ENCODE measurements around the gene CSRP3.

DNA sequence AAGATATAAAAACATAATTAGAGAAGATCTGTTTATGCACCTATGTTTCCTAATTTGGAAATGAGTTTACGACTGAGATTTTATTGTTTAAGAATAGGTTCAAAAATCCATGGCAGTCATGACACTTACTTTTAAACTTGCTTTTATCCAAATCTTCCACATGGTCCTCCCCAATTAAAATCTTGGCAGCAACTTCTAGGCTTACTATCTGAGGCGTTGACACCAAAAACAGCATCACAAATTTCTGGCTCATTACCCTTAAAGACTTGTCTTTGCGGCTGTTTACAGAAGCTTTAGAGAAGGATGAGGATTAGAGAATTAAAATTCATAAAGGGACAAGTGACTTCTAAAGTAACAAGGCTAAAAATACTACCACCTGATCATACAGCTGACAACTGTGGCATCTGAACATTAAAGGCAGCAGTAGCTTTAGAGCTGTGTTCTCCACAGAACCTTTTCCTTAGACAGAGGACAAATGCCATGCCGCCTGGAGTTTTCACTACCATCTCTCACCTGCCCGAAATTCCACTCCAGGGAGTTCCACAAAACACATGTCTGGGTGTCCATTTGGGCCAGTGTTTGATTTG lies 32.5 kb upstream of the CSRP3 start:
- TF ChIP-seq POLR2AphosphoS5 (IDR thresholded peaks at IDR 0.05): no peak
- TF ChIP-seq, protein P1, sequence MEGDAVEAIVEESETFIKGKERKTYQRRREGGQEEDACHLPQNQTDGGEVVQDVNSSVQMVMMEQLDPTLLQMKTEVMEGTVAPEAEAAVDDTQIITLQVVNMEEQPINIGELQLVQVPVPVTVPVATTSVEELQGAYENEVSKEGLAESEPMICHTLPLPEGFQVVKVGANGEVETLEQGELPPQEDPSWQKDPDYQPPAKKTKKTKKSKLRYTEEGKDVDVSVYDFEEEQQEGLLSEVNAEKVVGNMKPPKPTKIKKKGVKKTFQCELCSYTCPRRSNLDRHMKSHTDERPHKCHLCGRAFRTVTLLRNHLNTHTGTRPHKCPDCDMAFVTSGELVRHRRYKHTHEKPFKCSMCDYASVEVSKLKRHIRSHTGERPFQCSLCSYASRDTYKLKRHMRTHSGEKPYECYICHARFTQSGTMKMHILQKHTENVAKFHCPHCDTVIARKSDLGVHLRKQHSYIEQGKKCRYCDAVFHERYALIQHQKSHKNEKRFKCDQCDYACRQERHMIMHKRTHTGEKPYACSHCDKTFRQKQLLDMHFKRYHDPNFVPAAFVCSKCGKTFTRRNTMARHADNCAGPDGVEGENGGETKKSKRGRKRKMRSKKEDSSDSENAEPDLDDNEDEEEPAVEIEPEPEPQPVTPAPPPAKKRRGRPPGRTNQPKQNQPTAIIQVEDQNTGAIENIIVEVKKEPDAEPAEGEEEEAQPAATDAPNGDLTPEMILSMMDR (IDR thresholded peaks at IDR 0.05): no peak
- TF ChIP-seq POLR2A (IDR thresholded peaks at IDR 0.05): no peak
- TF ChIP-seq EP300 (IDR thresholded peaks at IDR 0.05): no peak
